HG02938 (cell line): ENCODE data around the gene ZNRD2.
A peak's percentile ranks its signal among the peaks of the same experiment; 100 is the strongest.

Source experiments
- ATAC-seq: cut with Tn5 transposase; IDR thresholded peaks from one replicate; pipeline ENCODE4 v1.9.1; 2021; ENCODE audit warnings: mild to moderate bottlenecking, moderate library complexity; ENCODE audit not compliant: unreplicated experiment

The ZNRD2 gene

GRCh38 chr11:65538232-65538914, 31.9 kb upstream of the ZNRD2 start:
- ATAC-seq, result no peak

- no peak for ATAC-seq
Observed at GRCh38 chr11:65538915-65539743, 31.1 kb upstream of the ZNRD2 start.

GRCh38 chr11:65539744-65540289, 30.5 kb upstream of the ZNRD2 start:
- peak; percentile 38 for ATAC-seq

DNA sequence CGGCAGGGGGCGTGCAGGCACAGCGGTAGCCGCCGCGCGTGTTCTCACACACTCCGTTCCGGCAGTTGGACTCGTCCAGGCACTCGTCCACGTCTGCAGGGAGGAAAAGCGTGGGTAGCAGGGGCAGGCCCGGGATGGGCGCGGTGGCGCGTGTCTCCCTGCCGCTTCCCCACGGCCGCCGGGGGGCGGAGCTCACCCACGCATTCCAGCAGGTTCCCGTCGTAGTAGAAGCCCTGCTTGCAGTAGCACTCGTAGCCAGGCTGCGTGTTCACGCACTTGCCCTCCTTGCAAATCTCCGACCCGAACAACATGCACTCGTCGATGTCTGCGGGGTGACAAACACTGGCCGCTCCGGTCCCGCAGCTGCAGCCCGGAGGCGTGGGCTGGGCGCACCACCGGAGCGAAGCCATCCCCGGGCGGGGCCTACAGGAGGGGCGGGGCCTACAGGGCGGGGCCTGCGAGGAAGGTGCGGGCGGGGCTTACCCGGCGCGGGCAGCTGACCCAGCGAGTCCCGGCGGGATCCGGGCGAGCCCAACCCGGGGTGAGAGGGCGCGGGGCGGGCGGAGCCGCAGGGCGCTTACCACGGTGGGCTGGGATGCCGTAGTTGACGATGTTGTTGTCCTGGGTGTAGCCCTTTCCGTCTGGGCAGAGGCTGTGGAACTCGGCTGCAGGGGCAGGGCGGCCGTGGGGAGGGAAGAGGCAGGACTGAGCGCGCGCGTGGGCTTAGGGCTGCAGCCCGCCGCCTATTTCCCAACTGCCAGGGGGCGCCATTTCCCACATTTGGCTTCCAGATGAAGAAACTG, 29.8 kb upstream of the ZNRD2 start:
- ATAC-seq, result peak; percentile 61

GRCh38 chr11:65541093-65541982, 28.9 kb upstream of the ZNRD2 start:
- ATAC-seq, result no peak

GRCh38 chr11:65542738-65543390, 27.4 kb upstream of the ZNRD2 start:
- ATAC-seq, result no peak

DNA sequence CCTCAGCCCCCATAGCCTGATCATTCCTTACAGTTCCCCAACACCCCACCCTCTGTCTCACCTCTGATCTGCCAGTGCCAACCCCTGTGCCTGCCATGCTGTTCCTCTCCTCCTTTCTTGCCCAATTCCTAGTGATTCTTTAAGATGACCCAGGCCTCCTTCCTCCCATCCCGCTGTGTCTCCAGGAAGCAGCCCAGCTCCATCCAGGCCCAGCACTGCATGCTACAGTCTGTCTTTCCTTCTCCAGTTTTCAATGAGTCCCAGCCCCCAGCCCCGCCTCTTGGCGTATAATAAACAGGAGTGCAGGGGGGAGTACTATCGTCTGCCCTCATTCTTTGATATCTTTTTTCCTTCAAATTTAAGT, 24.4 kb upstream of the ZNRD2 start:
- ATAC-seq, result no peak

- peak; percentile 50 for ATAC-seq
Observed at GRCh38 chr11:65546217-65546958, 23.9 kb upstream of the ZNRD2 start.

- ATAC-seq, result no peak
Observed at GRCh38 chr11:65547446-65548125, 22.7 kb upstream of the ZNRD2 start.

- ATAC-seq, result no peak
Observed at GRCh38 chr11:65548395-65548794, 21.9 kb upstream of the ZNRD2 start.

DNA sequence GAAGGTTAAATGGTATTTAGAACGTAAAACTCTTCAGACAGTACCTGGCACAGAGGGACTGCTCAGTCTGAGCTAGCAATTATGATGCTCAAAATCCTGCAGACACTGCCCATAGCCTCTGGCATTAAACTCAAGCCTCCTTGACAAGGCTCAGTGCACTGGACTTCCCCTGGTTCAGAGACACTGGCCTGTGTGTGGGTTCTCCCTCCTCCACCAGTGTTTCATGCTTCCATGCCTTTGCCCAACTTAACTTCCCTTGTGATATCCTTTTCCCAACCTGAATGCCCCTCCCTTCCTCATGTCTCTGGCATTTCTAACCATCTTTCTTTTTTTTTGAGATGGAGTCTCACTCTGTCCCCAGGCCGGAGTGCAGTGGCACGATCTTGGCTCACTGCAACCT, 21.2 kb upstream of the ZNRD2 start:
- no peak for ATAC-seq

GRCh38 chr11:65551572-65552387, 18.5 kb upstream of the ZNRD2 start:
- no peak for ATAC-seq

DNA sequence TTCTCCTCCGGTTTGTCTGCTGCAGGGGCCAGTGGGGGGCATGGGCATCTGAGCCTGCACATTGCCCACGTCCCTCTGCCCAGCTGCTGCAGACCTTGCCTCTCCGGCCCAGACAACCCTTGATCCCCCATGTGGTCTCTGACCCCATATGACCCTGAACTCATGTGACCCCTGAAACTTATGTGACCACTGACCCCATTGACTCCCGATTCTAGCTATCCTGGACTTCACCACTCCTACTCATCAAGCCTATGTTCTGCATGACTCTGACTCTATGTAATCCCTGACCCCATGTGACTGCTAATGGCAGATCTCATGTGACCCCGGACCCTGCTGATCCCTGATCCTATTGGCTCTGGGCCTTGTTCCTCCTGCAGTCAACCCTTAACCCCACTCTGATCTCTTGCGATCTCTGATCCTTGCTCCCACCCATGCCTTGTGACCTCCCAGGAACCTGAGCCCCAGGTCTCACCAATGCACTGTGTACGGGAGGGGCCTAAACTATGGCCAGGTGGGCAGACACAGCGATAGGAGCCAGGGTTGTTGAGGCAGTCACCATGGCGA, 17.8 kb upstream of the ZNRD2 start:
- ATAC-seq, result no peak

DNA sequence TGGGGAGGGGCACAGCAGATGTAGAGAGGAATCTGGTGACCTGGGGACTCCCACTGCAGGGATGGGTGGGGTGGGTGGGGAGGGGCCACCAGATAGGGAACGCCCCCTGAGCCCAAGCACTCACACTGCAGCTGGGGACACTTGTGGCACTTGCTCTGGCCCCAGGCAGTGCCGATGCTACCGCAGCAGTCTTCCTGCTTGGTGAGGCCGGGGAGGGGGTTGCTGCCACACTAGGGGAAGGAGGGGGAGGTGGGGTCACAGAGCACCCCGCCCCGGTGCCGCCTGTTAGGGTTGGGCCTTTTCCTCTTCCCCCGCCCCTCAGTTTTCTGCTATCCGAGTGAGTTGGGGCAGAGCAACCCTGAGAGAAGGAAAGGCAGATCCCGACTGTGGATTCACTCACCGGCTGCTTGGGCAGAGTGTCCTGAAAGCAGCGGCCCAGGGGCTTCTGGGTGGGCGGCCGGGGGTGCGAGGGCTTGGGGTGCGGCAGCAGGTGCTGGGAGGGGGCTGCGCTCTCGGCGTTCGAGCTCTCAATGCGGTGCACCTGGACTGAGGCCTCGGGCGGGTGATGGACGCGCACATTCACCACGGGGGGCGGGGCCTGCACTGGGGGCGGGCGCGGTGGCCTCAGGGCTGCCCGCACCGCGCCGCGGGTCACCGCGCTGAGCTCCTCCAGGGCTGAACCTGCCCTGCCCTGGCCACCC, 16.8 kb upstream of the ZNRD2 start:
- ATAC-seq, result no peak

GRCh38 chr11:65554057-65554818, 16.0 kb upstream of the ZNRD2 start:
- no peak for ATAC-seq

DNA sequence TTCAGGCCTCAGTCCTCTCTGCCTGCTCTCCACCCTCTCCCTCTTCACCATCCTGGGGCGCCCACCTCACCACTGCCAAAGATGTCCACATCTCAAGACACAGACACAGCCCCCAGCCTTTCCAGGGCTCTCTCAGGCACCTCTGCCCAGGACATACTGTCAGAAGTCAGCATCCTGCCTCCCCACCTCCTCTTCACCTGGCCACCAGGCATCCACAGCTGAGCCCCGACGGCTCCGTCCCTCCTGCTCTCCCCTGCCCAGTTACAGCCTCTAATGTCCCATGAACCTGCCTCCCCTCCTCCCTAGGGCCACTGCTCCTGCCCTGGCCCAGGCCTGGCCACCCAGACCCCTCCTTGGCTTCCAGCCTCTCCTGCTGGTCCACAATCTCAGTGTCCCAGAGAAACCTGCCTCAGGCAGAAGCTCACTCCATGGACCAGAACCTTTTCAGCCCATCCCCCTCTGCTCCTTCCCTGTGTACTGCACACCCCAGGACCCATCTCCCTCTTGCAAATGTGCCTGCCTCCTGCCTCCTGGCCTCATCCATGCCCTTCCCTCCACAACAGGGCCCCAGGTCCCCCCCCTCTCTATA, 15.3 kb upstream of the ZNRD2 start:
- ATAC-seq, result no peak
